OCI-M1 (cell line): ENCODE results near the gene FAM240A.

Experiments used
- DNase-seq: peaks from one replicate; lab custom pipeline; 2025; lab: John Stamatoyannopoulos, UW

The FAM240A gene

GRCh38 chr3:46662771-46663551 lies 50.6 kb downstream of the FAM240A start:
- DNase-seq, result no peak

- no peak for DNase-seq
Observed at GRCh38 chr3:46663591-46664135, 51.3 kb downstream of the FAM240A start.

GRCh38 chr3:46664188-46664970 lies 52.1 kb downstream of the FAM240A start:
- no peak for DNase-seq

GRCh38 chr3:46664971-46665762 lies 52.8 kb downstream of the FAM240A start:
- DNase-seq, result no peak

- no peak for DNase-seq
Observed at GRCh38 chr3:46665763-46666452, 53.6 kb downstream of the FAM240A start.

- no peak for DNase-seq
Observed at GRCh38 chr3:46666453-46666845, 54.1 kb downstream of the FAM240A start.

GRCh38 chr3:46667061-46667621 lies 54.8 kb downstream of the FAM240A start:
- no peak for DNase-seq

- no peak for DNase-seq
Observed at GRCh38 chr3:46667657-46668056, 55.3 kb downstream of the FAM240A start.

GRCh38 chr3:46668116-46668515 lies 55.8 kb downstream of the FAM240A start:
- no peak for DNase-seq

GRCh38 chr3:46668591-46668990 lies 56.3 kb downstream of the FAM240A start:
- DNase-seq, result no peak

GRCh38 chr3:46669191-46669999 lies 57.1 kb downstream of the FAM240A start:
- no peak for DNase-seq

- no peak for DNase-seq
Observed at GRCh38 chr3:46670000-46670890, 57.9 kb downstream of the FAM240A start.

- DNase-seq, result no peak
Observed at GRCh38 chr3:46670891-46671427, 58.6 kb downstream of the FAM240A start.

GRCh38 chr3:46671541-46672348 lies 59.4 kb downstream of the FAM240A start:
- no peak for DNase-seq

- DNase-seq, result no peak
Observed at GRCh38 chr3:46672349-46672695, 60.0 kb downstream of the FAM240A start.

GRCh38 chr3:46673151-46674030 lies 61.1 kb downstream of the FAM240A start:
- no peak for DNase-seq
